HG03103 (cell line): ENCODE measurements around the gene SCRN3.
"Not testable (repeated sequence)": the region's sequence is repeated elsewhere in the genome, so short reads cannot be mapped to it uniquely, and the experiment has no call there.

Experiments
- ATAC-seq: cut with Tn5 transposase; IDR thresholded peaks from one replicate; pipeline ENCODE4 v1.9.1; 2021; ENCODE audit warnings: low read depth; ENCODE audit not compliant: unreplicated experiment

Gene SCRN3

GRCh38 chr2:174400853-174401252 lies 5.3 kb downstream of the SCRN3 start:
- no peak for ATAC-seq

- ATAC-seq = no peak
These were observed 8.1 kb downstream of the SCRN3 start for GRCh38 chr2:174403628-174404027.

GRCh38 chr2:174410039-174410438 lies 14.5 kb downstream of the SCRN3 start:
- ATAC-seq = not testable (repeated sequence)

GRCh38 chr2:174412256-174412655 lies 16.7 kb downstream of the SCRN3 start:
- ATAC-seq = no peak

GRCh38 chr2:174428214-174428613 lies 32.7 kb downstream of the SCRN3 start:
- ATAC-seq = no peak

- no peak for ATAC-seq
These were observed 34.5 kb downstream of the SCRN3 start for GRCh38 chr2:174430066-174430465.

GRCh38 chr2:174431902-174432301 lies 36.4 kb downstream of the SCRN3 start:
- ATAC-seq = no peak

GRCh38 chr2:174436351-174436750 lies 40.8 kb downstream of the SCRN3 start:
- no peak for ATAC-seq

- ATAC-seq = no peak
These were observed 42.8 kb downstream of the SCRN3 start for GRCh38 chr2:174438146-174438886.

GRCh38 chr2:174439323-174439722 lies 43.8 kb downstream of the SCRN3 start:
- ATAC-seq = no peak

GRCh38 chr2:174439950-174440349 lies 44.4 kb downstream of the SCRN3 start:
- ATAC-seq = no peak

GRCh38 chr2:174442546-174443510 lies 47.3 kb downstream of the SCRN3 start:
- ATAC-seq = no peak

- ATAC-seq = no peak
These were observed 49.2 kb downstream of the SCRN3 start for GRCh38 chr2:174444761-174445160.

- no peak for ATAC-seq
These were observed 49.7 kb downstream of the SCRN3 start for GRCh38 chr2:174445248-174445647.

- no peak for ATAC-seq
These were observed 51.0 kb downstream of the SCRN3 start for GRCh38 chr2:174446531-174446930.

- ATAC-seq = no peak
These were observed 53.5 kb downstream of the SCRN3 start for GRCh38 chr2:174449033-174449432.

- ATAC-seq = no peak
These were observed 54.7 kb downstream of the SCRN3 start for GRCh38 chr2:174450021-174450816.

GRCh38 chr2:174454566-174454965 lies 59.0 kb downstream of the SCRN3 start:
- no peak for ATAC-seq

- ATAC-seq = no peak
These were observed 65.7 kb downstream of the SCRN3 start for GRCh38 chr2:174461221-174461620.

GRCh38 chr2:174465327-174465726 lies 69.8 kb downstream of the SCRN3 start:
- no peak for ATAC-seq

- no peak for ATAC-seq
These were observed 78.3 kb downstream of the SCRN3 start for GRCh38 chr2:174473796-174474195.
